Mucosa of rectum (tissue), 2 donors: ENCODE data around the gene LIN7B.

Experiments used
- H3K27ac ChIP-seq, 2 donors: one replicate each; pipeline ENCODE4 v1.7.0; 2013; ENCODE audit warnings: inconsistent platforms in 2 of 2, low read depth in 2 of 2, low read length in 2 of 2
- H3K27me3 ChIP-seq, 2 donors: one replicate each; pipeline ENCODE4 v1.7.0; 2013; ENCODE audit warnings: low read length in 2 of 2; ENCODE audit not compliant: control insufficient read depth in 2 of 2, insufficient read depth in 2 of 2
- H3K36me3 ChIP-seq, 2 donors: one replicate each; pipeline ENCODE4 v1.7.0; 2013; ENCODE audit warnings: low read length in 2 of 2; ENCODE audit not compliant: control insufficient read depth in 2 of 2, insufficient read depth in 2 of 2
- H3K4me1 ChIP-seq, 2 donors: one replicate each; pipeline ENCODE4 v1.7.0; 2013; ENCODE audit warnings: low read length in 2 of 2, mild to moderate bottlenecking in 1 of 2; ENCODE audit not compliant: control insufficient read depth in 2 of 2, insufficient read depth in 2 of 2
- H3K4me3 ChIP-seq, 2 donors: one replicate each; pipeline ENCODE4 v1.7.0; 2013; ENCODE audit warnings: low read length in 2 of 2
- H3K9ac ChIP-seq, 2 donors: one replicate each; pipeline ENCODE4 v1.7.0; 2013; ENCODE audit warnings: low read length in 2 of 2, low read depth in 1 of 2, mild to moderate bottlenecking in 1 of 2
- H3K9me3 ChIP-seq, 2 donors: one replicate each; pipeline ENCODE4 v1.7.0; 2013; ENCODE audit warnings: low read length in 2 of 2; ENCODE audit not compliant: control insufficient read depth in 2 of 2
- donor health status: healthy.
- donor health status: Normal muscosa, but diverticular disease.

The LIN7B gene

GRCh38 chr19:49080392-49080791, 33.8 kb upstream of the LIN7B start:
- Histone ChIP-seq H3K36me3 (no peaks in the 10 kb centered on the region), H3K27ac (no peak overlapping the region), H3K9me3 (no peaks in the 10 kb centered on the region), H3K4me3 (no peak overlapping the region), H3K27me3 (no peaks in the 10 kb centered on the region), H3K4me1 (no peaks in the 10 kb centered on the region), H3K9ac (no peak overlapping the region)

- Histone ChIP-seq H3K9ac (no peak overlapping the region), H3K4me1 (peaks cover 1 to 4% of the 10 kb centered on the region in 2 donors), H3K9me3 (no peaks in the 10 kb centered on the region), H3K36me3 (peaks cover 0 to under 1% of the 10 kb centered on the region in 2 donors), H3K4me3 (no peak overlapping the region), H3K27me3 (no peaks in the 10 kb centered on the region), H3K27ac (no peak overlapping the region)
Observed at GRCh38 chr19:49081273-49081672, 32.9 kb upstream of the LIN7B start.

GRCh38 chr19:49084206-49085019, 29.8 kb upstream of the LIN7B start:
- Histone ChIP-seq H3K9ac (peak overlapping the region; percentile 44 to 86), H3K27me3 (no peaks in the 10 kb centered on the region), H3K4me1 (peaks cover 6 to 13% of the 10 kb centered on the region in 2 donors), H3K9me3 (no peaks in the 10 kb centered on the region), H3K4me3 (peak overlapping the region; percentile 90 to 95), H3K36me3 (peaks cover 9 to 16% of the 10 kb centered on the region in 2 donors), H3K27ac (peak overlapping the region; percentile 74 to 89)

- no peaks in the 10 kb centered on the region for H3K9me3 ChIP-seq
- peak within 1 kb of the TSS; percentile 86 to 93 for H3K9ac ChIP-seq
- peak within 1 kb of the TSS; percentile 74 to 89 for H3K27ac ChIP-seq
- peak within 1 kb of the TSS; percentile 90 to 95 for H3K4me3 ChIP-seq
- H3K4me1 ChIP-seq: peaks cover 6 to 13% of the 10 kb centered on the region in 2 donors
- peaks cover 12 to 22% of the 10 kb centered on the region in 2 donors for H3K36me3 ChIP-seq
- H3K27me3 ChIP-seq: no peaks in the 10 kb centered on the region
Observed at GRCh38 chr19:49085020-49085867, 28.9 kb upstream of the LIN7B start, which contains the start of gene SNRNP70. TSS of gene SNRNP70 (plus strand) at chr19:49085451. CDS start at chr19:49086415, 964 bp downstream.

GRCh38 chr19:49085868-49086232, 28.3 kb upstream of the LIN7B start:
- Histone ChIP-seq H3K27me3 (no peaks in the 10 kb centered on the region), H3K9ac (peak overlapping the region; percentile 86 to 93), H3K9me3 (no peaks in the 10 kb centered on the region), H3K27ac (peak overlapping the region; percentile 74 to 89), H3K4me3 (peak overlapping the region; percentile 90 to 95), H3K4me1 (peaks cover 6 to 13% of the 10 kb centered on the region in 2 donors), H3K36me3 (peaks cover 18 to 28% of the 10 kb centered on the region in 2 donors)

- no peak overlapping the region for H3K27ac ChIP-seq
- H3K27me3 ChIP-seq: no peaks in the 10 kb centered on the region
- no peaks in the 10 kb centered on the region for H3K9me3 ChIP-seq
- peaks cover 20 to 30% of the 10 kb centered on the region in 2 donors for H3K36me3 ChIP-seq
- H3K4me3 ChIP-seq: peak overlapping the region; percentile 90 to 95
- H3K4me1 ChIP-seq: peaks cover 6 to 13% of the 10 kb centered on the region in 2 donors
- peak overlapping the region; percentile 86 to 93 for H3K9ac ChIP-seq
Observed at GRCh38 chr19:49086296-49086695, 27.9 kb upstream of the LIN7B start.

- Histone ChIP-seq H3K4me3 (no peak overlapping the region), H3K9ac (no peak overlapping the region), H3K27me3 (no peaks in the 10 kb centered on the region), H3K9me3 (no peaks in the 10 kb centered on the region), H3K27ac (no peak overlapping the region), H3K4me1 (peaks cover 2 to 7% of the 10 kb centered on the region in 2 donors), H3K36me3 (peaks cover 41 to 66% of the 10 kb centered on the region in 2 donors)
Observed at GRCh38 chr19:49091391-49092038, 22.7 kb upstream of the LIN7B start.

GRCh38 chr19:49092686-49093085, 21.5 kb upstream of the LIN7B start:
- Histone ChIP-seq H3K36me3 (peaks cover 37 to 71% of the 10 kb centered on the region in 2 donors), H3K27ac (no peak overlapping the region), H3K4me3 (no peak overlapping the region), H3K4me1 (no peaks in the 10 kb centered on the region), H3K9ac (no peak overlapping the region), H3K27me3 (no peaks in the 10 kb centered on the region), H3K9me3 (no peaks in the 10 kb centered on the region)

- Histone ChIP-seq H3K36me3 (peaks cover 46 to 78% of the 10 kb centered on the region in 2 donors), H3K4me3 (no peak overlapping the region), H3K9me3 (no peaks in the 10 kb centered on the region), H3K4me1 (no peaks in the 10 kb centered on the region), H3K27me3 (no peaks in the 10 kb centered on the region), H3K9ac (no peak overlapping the region), H3K27ac (no peak overlapping the region)
Observed at GRCh38 chr19:49094505-49095482, 19.4 kb upstream of the LIN7B start.
